Colon (tissue), 2 donors: Measurements from ENCODE around the gene MAST4.

Experiments
- FAIRE-seq: peaks from 2 replicates; lab custom pipeline; 2012; peaks lifted over from hg19 to GRCh38; lab: Jason Lieb, UNC
- donor health status: control.
- donor health status: control.

Gene MAST4

GRCh38 chr5:66595756-66596635 is at the start of gene MAST4:
TSS of gene MAST4 (plus strand) at chr5:66596393. CDS start at chr5:66596656, 263 bp downstream.
- FAIRE-seq = no peak

DNA sequence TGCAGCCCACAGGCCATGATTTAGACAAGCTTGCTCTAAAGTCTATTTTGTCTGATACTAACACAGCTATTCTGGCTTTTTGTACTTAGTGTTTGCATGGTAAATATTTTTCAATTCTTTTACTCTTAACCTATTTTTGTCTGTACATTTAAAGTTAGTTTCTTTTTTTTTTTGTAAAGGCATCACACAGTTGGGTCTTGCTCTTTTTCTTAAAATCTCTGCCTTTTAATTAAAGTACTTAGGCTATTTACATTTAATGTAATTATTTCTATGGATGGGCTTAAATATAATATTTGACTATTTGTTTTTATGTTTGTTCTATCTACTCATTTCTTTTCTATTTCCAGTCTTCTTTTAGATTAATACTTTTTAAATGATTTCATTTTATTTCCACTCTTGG is 49.7 kb upstream of the MAST4 start:
- FAIRE-seq = peak; percentile 45

DNA sequence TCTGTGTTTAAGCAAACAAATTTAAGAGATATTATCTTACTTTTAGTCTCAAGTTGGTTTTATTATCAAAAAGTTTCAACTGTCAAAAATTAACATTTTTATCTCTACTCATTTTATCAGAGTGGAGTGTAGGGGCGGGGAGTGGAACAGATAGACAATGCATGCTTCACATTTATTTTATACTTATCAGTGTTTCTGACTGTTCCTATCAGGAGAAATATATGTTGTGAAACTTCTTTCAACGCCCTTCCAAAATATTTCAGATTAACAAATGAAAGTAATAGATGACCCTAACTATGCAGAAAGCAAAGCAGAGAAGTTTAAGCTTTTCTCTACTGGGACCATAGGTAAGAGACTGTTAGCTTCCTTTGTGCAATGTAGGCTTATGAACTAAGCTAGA is 44.9 kb upstream of the MAST4 start:
- FAIRE-seq = no peak

DNA sequence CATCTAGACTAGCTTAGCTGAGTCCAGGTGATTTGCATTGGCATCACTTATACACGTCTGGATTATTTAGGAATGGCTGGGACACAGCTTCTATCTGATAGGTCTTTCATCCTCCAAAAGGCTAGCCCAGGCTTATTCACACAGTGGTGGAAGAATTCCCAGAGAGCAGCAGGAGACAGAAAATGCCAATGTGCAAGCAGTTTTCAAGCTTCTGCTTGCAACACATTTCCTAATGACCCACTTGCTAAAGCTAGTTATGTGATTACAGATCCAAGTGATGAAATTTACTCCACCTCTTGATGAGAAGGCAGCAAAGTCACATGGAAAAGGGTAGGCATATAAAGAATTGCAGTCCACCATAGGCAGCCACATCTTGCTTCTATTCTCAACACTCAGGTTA is 44.2 kb upstream of the MAST4 start:
- FAIRE-seq = no peak

DNA sequence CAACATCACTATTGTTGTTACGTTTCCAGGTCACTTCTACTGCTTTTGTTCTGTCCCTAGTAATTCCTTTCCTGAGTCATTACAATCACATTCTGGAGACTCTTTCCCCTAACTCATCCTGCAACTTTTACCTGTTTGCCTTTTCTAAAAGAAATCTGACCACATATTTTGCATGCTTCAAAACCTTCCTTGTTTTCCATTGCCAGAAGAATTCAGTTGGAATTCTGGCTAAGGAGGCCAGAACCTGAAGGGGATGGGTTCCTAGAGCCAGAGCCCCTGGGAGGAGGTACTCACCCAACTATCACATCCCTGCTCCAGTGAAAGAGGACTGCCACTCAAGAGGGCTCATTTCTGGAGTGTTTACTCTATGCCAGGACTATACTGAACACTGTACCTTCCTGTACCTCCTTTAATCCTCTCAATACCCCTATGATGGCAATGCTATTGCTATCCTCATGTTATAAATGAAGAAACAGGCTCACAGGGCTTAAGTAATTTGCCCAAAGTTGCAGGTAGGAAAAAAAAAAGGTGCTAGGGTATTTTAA is 42.8 kb upstream of the MAST4 start:
- no peak for FAIRE-seq

GRCh38 chr5:66553916-66554575 is 42.1 kb upstream of the MAST4 start:
- no peak for FAIRE-seq

DNA sequence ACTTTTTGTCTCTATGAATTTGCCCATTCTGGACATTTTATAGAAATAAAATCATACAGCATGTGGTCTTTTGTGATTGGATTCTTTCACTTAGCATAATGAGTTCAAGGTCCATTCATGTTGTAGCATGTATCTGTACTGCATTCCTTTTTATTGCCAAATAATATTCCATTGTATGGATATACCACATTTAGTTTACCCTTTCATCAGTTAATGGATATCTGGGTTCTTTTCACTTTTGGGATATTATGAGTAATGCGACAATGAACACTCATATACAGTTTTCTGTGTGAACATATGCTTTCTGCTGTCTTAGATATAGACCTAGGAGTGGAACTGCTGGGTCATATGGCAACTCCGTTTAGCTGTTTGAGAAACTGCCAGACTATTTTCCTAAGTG is 41.3 kb upstream of the MAST4 start:
- FAIRE-seq = no peak

DNA sequence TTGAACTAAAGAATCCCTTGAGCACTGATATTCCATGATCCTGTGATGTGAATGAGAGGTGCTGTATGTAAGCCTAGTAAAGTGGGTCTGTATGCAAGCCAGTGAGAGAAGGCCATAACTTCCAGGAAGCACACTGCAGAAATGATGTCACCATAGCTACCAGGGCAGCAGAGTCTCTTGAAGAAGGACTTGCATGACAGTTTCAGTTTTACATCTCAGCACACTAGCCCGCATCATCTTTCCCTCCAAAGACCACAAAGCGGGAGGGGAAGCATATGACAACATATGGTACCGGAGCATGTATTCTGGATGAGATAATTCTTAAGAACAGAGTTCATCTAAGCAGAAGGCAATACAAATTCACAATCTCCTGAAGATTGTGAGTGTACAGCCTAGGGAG is 37.6 kb upstream of the MAST4 start:
- FAIRE-seq = no peak

- FAIRE-seq = no peak
These were observed 35.8 kb upstream of the MAST4 start for GRCh38 chr5:66560371-66560770.

- no peak for FAIRE-seq
These were observed 34.8 kb upstream of the MAST4 start for GRCh38 chr5:66561256-66561990.

DNA sequence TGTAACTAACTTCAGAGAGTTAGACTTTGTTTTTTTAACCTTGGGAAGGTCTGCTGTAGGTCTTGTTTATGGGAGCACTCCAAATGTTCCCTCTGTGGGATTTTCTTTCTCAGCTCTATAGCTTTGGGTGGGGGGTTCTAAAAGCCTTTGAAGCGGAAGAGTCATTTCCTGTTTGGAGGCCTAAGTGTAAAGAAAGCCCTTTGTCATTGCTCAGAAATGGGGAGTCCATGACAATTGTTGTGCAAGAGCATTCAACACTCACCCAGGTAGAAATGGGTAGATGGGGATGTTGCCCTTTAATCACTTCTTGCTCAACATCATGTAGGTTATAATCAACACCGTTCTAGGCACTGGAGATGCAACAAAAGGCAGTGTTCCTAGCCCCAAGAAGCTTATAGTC is 30.3 kb upstream of the MAST4 start:
- FAIRE-seq = no peak

DNA sequence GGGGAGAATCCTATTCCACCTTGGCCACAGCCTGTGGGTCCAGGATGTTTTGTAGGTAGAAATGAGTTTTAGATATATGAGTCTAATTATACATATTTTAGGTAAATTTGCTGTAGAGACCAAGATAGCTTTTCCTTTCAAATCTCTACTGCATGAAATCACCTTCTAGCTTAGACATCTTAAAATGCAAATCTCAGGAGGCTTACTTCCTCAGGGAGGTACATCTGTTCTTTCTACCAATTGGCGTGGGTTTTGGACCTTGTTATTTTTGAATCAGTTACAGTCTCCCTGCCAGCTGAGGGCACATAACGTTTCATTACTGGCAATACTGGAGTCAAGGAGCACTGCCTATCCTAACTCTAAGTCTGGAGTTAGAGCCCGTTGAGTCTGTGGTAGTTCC is 28.7 kb upstream of the MAST4 start:
- FAIRE-seq = no peak

- no peak for FAIRE-seq
These were observed 26.0 kb upstream of the MAST4 start for GRCh38 chr5:66570201-66570600.

DNA sequence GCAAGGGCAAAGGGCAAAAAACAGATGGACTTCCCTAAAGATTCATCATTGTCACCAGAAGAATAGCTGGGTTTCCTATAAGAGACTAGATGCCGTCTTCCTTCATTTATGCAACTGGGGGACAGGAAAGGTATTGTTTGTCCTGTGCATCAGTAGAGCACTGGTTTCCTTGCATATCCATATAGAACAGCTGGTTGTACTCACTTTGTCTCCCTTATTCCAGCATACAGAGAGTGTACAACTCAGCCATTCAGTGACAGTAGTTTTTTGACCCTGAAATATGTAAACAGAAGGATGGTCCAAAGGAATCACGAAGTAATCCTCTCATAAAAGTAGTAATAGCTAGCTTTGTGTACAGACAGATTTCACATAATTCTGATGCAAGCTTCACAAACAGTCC is 22.5 kb upstream of the MAST4 start:
- no peak for FAIRE-seq

DNA sequence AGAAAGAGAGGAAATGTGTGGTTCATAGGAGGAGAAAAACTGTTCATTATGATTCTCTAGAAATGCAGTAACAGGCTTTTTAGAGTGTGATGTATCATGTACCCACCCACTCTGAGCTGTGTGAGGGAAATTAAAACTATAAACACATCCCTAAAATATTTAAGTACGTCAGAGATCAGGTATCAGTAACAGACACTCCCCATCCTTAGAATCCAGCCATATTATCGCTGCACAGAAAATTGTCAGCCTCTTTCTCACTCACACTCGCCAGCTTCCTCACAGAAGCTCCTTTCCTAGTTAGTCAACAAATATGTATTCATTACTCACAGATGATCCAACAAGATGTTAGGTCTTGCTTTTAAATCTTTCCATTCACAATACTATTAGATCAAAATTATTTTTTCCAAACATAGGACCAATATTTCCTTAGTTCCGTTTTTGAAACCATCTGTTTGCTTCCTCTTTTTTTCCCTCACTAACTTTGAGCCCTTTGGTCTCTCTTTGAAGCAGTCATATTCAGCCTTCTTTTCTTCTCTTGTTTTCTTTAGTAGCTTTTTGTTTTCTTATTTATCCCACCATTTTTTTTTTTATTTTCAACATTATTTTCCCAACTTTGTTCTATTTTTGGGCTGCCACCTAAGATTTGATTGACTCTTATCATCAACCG is 13.6 kb upstream of the MAST4 start:
- no peak for FAIRE-seq

DNA sequence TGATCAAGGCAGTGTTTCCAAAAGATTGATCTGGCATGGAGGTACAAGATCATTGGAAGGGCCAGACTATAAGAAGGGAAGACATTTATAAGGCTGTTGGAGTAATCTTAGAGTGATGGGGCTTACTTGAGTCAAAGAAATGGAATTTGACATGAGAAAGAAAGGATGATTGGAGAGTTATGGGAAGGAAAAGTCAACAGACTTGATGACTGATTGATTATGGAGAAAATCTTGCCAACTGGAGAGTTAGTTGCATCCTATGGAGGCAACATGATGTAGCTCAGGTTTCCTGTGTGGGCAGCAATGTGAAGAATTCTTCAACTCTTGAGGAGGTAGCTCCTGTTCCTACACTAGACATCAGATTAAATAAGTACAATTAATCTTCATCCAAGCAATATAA is 10.9 kb upstream of the MAST4 start:
- FAIRE-seq = no peak

GRCh38 chr5:66587771-66588170 is 8.4 kb upstream of the MAST4 start:
- no peak for FAIRE-seq

DNA sequence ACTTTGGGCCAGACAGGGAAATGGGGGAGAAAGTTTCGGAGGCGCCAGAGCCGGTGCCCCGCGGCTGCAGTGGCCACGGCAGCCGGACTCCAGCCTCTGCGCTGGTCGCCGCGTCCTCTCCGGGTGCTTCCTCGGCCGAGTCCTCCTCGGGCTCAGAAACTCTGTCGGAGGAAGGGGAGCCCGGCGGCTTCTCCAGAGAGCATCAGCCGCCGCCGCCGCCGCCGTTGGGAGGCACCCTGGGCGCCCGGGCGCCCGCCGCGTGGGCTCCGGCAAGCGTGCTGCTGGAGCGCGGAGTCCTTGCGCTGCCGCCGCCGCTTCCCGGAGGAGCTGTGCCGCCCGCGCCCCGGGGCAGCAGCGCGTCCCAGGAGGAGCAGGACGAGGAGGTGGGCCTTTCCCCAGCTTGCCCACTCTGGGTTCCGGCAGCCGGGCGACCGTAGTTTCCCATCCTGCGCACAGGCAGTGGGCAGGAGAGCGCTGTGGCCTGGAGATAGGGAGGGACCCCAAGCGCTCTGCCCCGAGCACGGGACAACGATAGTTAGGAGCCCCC is 516 bp downstream of the MAST4 start:
- no peak for FAIRE-seq

- no peak for FAIRE-seq
These were observed 1.1 kb downstream of the MAST4 start for GRCh38 chr5:66597183-66597757.

DNA sequence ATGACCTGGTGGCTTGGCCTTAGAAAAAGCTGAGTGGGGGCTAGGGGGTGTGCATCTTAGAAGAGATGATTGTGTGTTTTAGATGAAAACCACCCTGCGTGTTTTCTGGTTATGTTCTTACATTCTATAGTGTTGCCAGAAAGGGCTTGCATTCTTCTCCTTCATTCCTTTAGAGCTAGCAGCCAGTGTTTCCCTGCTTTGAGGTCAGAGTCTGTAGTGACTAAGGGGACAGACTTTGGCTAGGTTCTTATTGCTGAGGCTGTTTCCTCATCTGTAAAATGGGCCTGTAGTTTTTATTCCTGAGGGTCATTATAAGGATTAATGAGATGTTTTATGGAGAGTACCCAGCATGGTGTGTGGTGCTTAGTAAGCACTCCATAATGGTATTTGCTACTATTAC is 6.4 kb downstream of the MAST4 start:
- FAIRE-seq = no peak

DNA sequence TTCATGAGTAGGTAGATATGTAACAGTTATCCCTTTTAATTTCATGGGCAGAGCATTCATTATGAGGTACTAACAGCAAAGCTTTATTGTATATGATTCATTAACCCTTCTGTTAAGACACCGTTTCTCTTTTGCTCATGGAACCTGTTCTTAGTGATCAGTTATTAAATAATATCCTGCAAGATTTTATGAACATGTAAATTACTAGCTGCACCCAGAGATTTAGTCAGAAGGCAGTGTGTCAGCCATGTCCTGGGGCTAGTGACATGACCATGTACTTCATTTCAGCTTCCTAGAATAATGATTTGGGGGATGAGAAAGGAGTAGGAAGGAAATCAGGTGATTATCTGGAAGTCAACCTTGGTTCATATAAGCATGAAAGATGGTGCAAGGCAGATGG is 7.0 kb downstream of the MAST4 start:
- no peak for FAIRE-seq

DNA sequence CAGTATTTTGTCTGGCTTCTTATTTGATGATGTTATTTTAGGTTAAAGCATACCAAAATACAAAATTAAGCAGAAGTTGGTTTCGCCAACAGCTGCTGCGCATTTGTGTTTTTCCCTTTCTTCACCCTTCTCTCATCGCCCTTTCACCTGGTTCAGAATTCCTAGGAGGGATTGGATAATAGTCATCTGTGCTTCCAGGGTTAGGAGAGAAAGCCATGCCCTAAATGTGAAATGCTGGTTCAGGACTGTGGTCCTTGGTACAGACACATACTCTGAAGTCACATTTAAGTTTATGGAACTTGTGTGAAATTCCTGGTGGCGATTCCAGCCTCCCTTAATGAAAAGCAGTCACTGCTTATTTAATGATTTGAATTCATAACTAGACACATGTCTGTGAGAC is 7.7 kb downstream of the MAST4 start:
- FAIRE-seq = no peak
